Neural cell (in vitro differentiated cells): ENCODE measurements around the gene AARSD1. TPM values are rescaled to one million over a fixed set of nuclear protein-coding genes. Genes with fewer than 3 reads are reported as not detected.
"Not testable (repeated sequence)": the region's sequence is repeated elsewhere in the genome, so short reads cannot be mapped to it uniquely, and the experiment has no call there.

ENCODE experiments used
- H2AFZ ChIP-seq: fragments of 200-600, 300-800 bp; sonication (generic), shearing (Covaris generic); 2 replicates; pipeline ENCODE4 v1.6.0; 2014; ENCODE audit warnings: low read depth, mild to moderate bottlenecking, antibody characterized with exemption, low read length, moderate library complexity
- H3F3A ChIP-seq: fragments of 200-600 bp; shearing (Covaris generic); 2 replicates; pipeline ENCODE4 v1.6.1; 2016; ENCODE audit warnings: mild to moderate bottlenecking, moderate library complexity, mixed read lengths, antibody characterized with exemption, low read length; ENCODE audit not compliant: insufficient read depth, poor library complexity, severe bottlenecking
- H3K27ac ChIP-seq: fragments of 200-600, 300-800 bp; sonication (generic), shearing (Covaris generic); 2 replicates; pipeline ENCODE4 v1.5.1; 2014; ENCODE audit warnings: mild to moderate bottlenecking, low read length, moderate library complexity
- H3K27me3 ChIP-seq: fragments of 300-800, 200-600 bp; sonication (generic), shearing (Covaris generic); 2 replicates; pipeline ENCODE4 v1.6.0; 2014; ENCODE audit warnings: mild to moderate bottlenecking, low read depth, low read length, moderate library complexity; ENCODE audit not compliant: insufficient read depth
- H3K36me3 ChIP-seq: fragments of 300-800, 200-600 bp; sonication (generic), shearing (Covaris generic); 2 replicates; pipeline ENCODE4 v1.5.1; 2014; ENCODE audit warnings: mild to moderate bottlenecking, antibody characterized with exemption, low read length, moderate library complexity; ENCODE audit not compliant: insufficient read depth
- H3K4me2 ChIP-seq: fragments of 300-800, 200-600 bp; sonication (generic), shearing (Covaris generic); 2 replicates; pipeline ENCODE4 v1.6.0; 2014; ENCODE audit warnings: mild to moderate bottlenecking, low read length
- H3K4me3 ChIP-seq: fragments of 300-800, 200-600 bp; sonication (generic), shearing (Covaris generic); 2 replicates; pipeline ENCODE4 v1.5.1; 2014; ENCODE audit warnings: mild to moderate bottlenecking, low read length, moderate library complexity
- H3K79me2 ChIP-seq: fragments of 200-600 bp; shearing (Covaris generic); replicated peaks from 2 replicates; pipeline ENCODE4 v1.6.0; 2014; ENCODE audit warnings: mild to moderate bottlenecking, low read length, moderate library complexity; ENCODE audit not compliant: insufficient read depth
- H3K9ac ChIP-seq: fragments of 300-800, 200-600 bp; sonication (generic), shearing (Covaris generic); 2 replicates; pipeline ENCODE4 v1.6.1; 2016; ENCODE audit warnings: mild to moderate bottlenecking, low read length, mixed read lengths
- H3K9me2 ChIP-seq: fragments of 200-600 bp; shearing (Covaris generic); 2 replicates; pipeline ENCODE4 v1.6.1; 2016; ENCODE audit warnings: mild to moderate bottlenecking, low read length, mixed read lengths; ENCODE audit not compliant: insufficient read depth
- H3K9me3 ChIP-seq: fragments of 200-600, 300-800 bp; sonication (generic), shearing (Covaris generic); 2 replicates; pipeline ENCODE4 v1.6.1; 2016; ENCODE audit warnings: mild to moderate bottlenecking, mixed run types, low read length, moderate library complexity, mixed read lengths
- H4K20me1 ChIP-seq: fragments of 200-600 bp; shearing (Covaris generic); 2 replicates; pipeline ENCODE4 v1.6.1; 2016; ENCODE audit warnings: mild to moderate bottlenecking, mixed run types; ENCODE audit not compliant: insufficient read depth
- EP300 ChIP-seq: fragments of 450-650 bp; conservative IDR thresholded peaks from 2 replicates; pipeline ENCODE4 v1.6.1; 2014; ENCODE audit warnings: antibody characterized with exemption, mild to moderate bottlenecking, moderate library complexity; ENCODE audit not compliant: poor library complexity, severe bottlenecking
- EZH2 ChIP-seq: fragments of 200-600, 300-800 bp; shearing (Covaris generic), sonication (generic); IDR thresholded peaks from 2 replicates; pipeline ENCODE4 v1.6.1; 2014; ENCODE audit warnings: antibody characterized with exemption, low read length, borderline replicate concordance, mild to moderate bottlenecking; ENCODE audit not compliant: insufficient read depth, poor library complexity, severe bottlenecking
- MXI1 ChIP-seq: fragments of 450-650 bp; conservative IDR thresholded peaks from 2 replicates; pipeline ENCODE4 v1.6.1; 2014; ENCODE audit warnings: antibody characterized with exemption, mild to moderate bottlenecking; ENCODE audit not compliant: poor library complexity, severe bottlenecking
- POLR2AphosphoS5 ChIP-seq: IDR thresholded peaks from 2 replicates; pipeline ENCODE4 v1.6.1; 2012
- RAD21 ChIP-seq: fragments of 450-650 bp; conservative IDR thresholded peaks from 2 replicates; pipeline ENCODE4 v1.6.1; 2014; ENCODE audit warnings: antibody characterized with exemption, mild to moderate bottlenecking, moderate library complexity
- SMC3 ChIP-seq: fragments of 450-650 bp; conservative IDR thresholded peaks from 2 replicates; pipeline ENCODE4 v1.6.1; 2014; ENCODE audit warnings: antibody characterized with exemption, mild to moderate bottlenecking, moderate library complexity; ENCODE audit not compliant: poor library complexity
- TAF1 ChIP-seq: IDR thresholded peaks from 2 replicates; pipeline ENCODE4 v1.6.1; 2012; ENCODE audit warnings: low read depth
- polyA plus RNA-seq: library from polyadenylated mRNA; depleted of rRNA; stranded (reverse); fragments of >200 nt; gene quantifications from 2 replicates; pipeline ENCODE4 v1.2.3, GENCODE V29; 2014
- TF ChIP-seq, protein P1 (sequence below): fragments of 450-650 bp; IDR thresholded peaks from 2 replicates; pipeline ENCODE4 v1.5.1; 2014; ENCODE audit warnings: antibody characterized with exemption, mild to moderate bottlenecking, moderate library complexity; ENCODE audit not compliant: poor library complexity, severe bottlenecking
- TF ChIP-seq, protein P2 (sequence below): IDR thresholded peaks from 2 replicates; pipeline ENCODE4 v1.6.1; 2012; ENCODE audit warnings: borderline replicate concordance

The AARSD1 gene
- polyA plus RNA-seq, 1 donor from 2014 or later: 64.2 TPM

DNA sequence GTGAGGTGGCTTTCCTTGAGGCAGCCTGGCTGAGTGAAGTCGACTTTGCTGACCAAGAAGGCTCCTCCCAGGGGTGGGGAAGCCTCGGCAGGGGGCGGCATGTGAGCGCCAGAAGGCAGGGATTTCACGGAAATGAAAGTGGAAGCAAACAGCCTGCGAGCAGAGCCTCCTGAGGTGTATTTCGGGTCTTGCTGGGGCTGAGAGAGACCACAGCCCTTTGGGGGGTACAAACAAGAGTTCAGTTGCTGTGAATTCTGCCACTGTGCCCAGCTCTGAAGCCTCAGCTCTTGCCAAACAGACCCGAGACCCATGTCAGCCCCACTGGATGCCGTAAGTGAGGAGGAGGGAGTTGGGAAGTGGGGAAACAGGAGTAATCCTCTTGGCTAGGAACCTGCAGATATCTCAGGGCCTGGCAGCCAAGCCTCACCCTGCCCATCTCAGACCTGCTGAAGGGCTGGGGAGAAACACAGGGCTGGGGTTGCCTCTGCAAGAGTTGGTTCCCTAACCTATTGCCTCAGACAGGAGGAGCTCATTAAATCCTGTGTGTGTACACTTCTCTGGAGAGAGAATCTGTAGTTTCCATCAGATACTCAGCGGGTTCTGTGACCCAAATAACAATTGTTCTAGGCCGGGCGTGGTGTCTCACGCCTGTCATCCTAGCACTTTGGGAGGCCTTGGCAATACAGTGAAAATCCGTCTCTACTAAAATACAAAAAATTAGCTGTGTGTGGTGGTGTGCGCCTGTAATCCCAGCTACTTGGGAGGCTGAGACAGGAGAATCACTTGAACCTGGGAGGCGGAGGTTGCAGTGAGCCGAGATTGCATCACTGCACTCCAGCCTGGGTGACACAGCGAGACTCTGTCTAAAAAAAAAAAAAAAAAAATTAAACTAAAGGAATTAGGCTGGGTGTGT is 42.6 kb upstream of the AARSD1 start, which contains the start of gene IFI35:
Gene IFI35 (plus strand): TSS at position 146 of the 913 bp plus-strand sequence. CDS start 164 bp downstream, at position 310.
- Histone ChIP-seq H3K9me3 (no peaks in the 10 kb centered on the region), H3K9me2 (no peaks in the 10 kb centered on the region), H3K79me2 (no peaks in the 10 kb centered on the region), H3K4me3 (no peak within 1 kb of the TSS), H3F3A (no peaks in the 10 kb centered on the region), H3K27ac (no peak within 1 kb of the TSS), H4K20me1 (no peaks in the 10 kb centered on the region), H3K4me2 (no peak within 1 kb of the TSS), H3K9ac (no peak within 1 kb of the TSS), H2AFZ (no peak within 1 kb of the TSS), H3K36me3 (no peaks in the 10 kb centered on the region), H3K27me3 (no peaks in the 10 kb centered on the region)
- TF ChIP-seq RAD21: no peak
- TF ChIP-seq TAF1: no peak
- TF ChIP-seq EZH2: no peak

DNA sequence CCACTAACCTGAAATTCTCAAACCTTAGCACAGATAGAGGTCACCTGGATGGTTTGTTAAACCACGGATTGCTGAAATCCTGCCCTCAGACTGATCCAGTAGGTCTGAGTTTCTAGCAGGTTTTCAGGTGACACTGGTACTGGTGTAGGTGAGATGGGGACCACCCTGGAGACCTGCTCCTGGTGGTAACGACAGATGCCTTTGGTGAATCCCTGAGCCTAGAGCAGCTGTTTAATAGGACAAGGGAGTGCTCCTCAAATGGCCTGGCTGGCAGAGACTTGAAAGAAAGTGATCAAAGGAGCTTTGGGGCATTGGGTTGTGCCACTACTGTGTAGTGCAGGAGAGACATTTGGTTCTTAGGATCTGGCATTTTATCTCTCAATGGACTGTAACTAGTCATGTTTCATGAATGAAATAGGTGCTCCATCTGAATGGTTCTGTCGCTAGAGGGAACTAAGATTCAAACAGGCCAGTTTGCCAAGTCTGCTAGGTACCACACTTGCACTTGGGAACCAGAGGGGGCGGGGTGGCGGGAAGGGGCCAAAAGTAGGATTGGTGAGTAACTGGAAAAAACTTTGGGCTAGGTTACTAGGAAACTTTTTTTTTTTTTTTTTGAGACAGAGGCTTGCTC is 39.4 kb upstream of the AARSD1 start:
- Histone ChIP-seq H3K36me3 (no peaks in the 10 kb centered on the region), H3K9ac (no peak overlapping the region), H4K20me1 (no peaks in the 10 kb centered on the region), H3K27ac (no peak overlapping the region), H3K9me3 (no peaks in the 10 kb centered on the region), H3K4me2 (no peak overlapping the region), H3K27me3 (no peaks in the 10 kb centered on the region), H3K9me2 (no peaks in the 10 kb centered on the region), H2AFZ (no peak overlapping the region), H3K79me2 (peaks cover 14% of the 10 kb centered on the region), H3F3A (no peaks in the 10 kb centered on the region), H3K4me3 (no peak overlapping the region)
- TF ChIP-seq, protein P1, sequence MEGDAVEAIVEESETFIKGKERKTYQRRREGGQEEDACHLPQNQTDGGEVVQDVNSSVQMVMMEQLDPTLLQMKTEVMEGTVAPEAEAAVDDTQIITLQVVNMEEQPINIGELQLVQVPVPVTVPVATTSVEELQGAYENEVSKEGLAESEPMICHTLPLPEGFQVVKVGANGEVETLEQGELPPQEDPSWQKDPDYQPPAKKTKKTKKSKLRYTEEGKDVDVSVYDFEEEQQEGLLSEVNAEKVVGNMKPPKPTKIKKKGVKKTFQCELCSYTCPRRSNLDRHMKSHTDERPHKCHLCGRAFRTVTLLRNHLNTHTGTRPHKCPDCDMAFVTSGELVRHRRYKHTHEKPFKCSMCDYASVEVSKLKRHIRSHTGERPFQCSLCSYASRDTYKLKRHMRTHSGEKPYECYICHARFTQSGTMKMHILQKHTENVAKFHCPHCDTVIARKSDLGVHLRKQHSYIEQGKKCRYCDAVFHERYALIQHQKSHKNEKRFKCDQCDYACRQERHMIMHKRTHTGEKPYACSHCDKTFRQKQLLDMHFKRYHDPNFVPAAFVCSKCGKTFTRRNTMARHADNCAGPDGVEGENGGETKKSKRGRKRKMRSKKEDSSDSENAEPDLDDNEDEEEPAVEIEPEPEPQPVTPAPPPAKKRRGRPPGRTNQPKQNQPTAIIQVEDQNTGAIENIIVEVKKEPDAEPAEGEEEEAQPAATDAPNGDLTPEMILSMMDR: no peak
- TF ChIP-seq EZH2 (no peak), RAD21 (no peak), TAF1 (no peak), SMC3 (no peak), MXI1 (no peak), POLR2AphosphoS5 (no peak), EP300 (no peak)
- TF ChIP-seq, protein P2, sequence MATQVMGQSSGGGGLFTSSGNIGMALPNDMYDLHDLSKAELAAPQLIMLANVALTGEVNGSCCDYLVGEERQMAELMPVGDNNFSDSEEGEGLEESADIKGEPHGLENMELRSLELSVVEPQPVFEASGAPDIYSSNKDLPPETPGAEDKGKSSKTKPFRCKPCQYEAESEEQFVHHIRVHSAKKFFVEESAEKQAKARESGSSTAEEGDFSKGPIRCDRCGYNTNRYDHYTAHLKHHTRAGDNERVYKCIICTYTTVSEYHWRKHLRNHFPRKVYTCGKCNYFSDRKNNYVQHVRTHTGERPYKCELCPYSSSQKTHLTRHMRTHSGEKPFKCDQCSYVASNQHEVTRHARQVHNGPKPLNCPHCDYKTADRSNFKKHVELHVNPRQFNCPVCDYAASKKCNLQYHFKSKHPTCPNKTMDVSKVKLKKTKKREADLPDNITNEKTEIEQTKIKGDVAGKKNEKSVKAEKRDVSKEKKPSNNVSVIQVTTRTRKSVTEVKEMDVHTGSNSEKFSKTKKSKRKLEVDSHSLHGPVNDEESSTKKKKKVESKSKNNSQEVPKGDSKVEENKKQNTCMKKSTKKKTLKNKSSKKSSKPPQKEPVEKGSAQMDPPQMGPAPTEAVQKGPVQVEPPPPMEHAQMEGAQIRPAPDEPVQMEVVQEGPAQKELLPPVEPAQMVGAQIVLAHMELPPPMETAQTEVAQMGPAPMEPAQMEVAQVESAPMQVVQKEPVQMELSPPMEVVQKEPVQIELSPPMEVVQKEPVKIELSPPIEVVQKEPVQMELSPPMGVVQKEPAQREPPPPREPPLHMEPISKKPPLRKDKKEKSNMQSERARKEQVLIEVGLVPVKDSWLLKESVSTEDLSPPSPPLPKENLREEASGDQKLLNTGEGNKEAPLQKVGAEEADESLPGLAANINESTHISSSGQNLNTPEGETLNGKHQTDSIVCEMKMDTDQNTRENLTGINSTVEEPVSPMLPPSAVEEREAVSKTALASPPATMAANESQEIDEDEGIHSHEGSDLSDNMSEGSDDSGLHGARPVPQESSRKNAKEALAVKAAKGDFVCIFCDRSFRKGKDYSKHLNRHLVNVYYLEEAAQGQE: no peak

DNA sequence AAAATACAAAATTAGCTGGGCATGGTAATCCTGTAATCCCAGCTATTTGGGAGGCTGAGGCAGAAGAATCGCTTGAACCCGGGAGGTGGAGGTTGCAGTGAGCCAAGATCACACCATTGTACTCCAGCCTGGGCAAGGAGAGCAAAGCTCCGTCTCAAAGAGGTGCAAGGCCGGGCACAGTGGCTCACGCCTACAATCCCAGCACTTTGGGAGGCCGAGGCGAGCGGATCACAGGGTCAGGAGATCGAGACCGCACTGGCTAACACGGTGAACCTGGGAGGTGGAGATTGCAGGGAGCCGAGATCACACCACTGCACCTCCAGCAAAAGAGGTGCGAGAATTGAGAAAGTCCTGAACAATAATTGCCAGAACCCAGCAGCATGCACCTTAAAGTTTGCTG is 36.6 kb upstream of the AARSD1 start:
- not testable (repeated sequence) for H3K27ac ChIP-seq, H3K27me3 ChIP-seq, H2AFZ ChIP-seq, H3K36me3 ChIP-seq, H3K9ac ChIP-seq, H3K4me3 ChIP-seq, H3F3A ChIP-seq, H4K20me1 ChIP-seq, H3K9me3 ChIP-seq, H3K4me2 ChIP-seq, H3K9me2 ChIP-seq
- H3K79me2 ChIP-seq: peaks cover 15% of the 10 kb centered on the region
